SK-N-SH treated with all-trans-retinoic acid at 6 μM for 48 hours (cell line): ENCODE data around the gene KRT6B.

ENCODE experiments used
- ARNTL ChIP-seq: fragments of 450-650 bp; formaldehyde crosslinking; IDR thresholded peaks from 2 replicates; pipeline ENCODE4 v1.5.0; 2020; ENCODE audit warnings: low read depth, mild to moderate bottlenecking, moderate library complexity, borderline replicate concordance
- BACH2 ChIP-seq: fragments of 250-450 bp; sonication (Bioruptor Pico); IDR thresholded peaks from 2 replicates; pipeline ENCODE4 v1.9.0; 2021; ENCODE audit warnings: mild to moderate bottlenecking, borderline replicate concordance
- CSRNP3 ChIP-seq: fragments of 250-450 bp; sonication (Bioruptor Pico); IDR thresholded peaks from 2 replicates; pipeline ENCODE4 v1.5.1; 2021; ENCODE audit warnings: mild to moderate bottlenecking, moderate library complexity
- GLIS3 ChIP-seq: fragments of 250-450 bp; sonication (Bioruptor Pico); IDR thresholded peaks from 2 replicates; pipeline ENCODE4 v1.5.0; 2020; ENCODE audit warnings: mild to moderate bottlenecking, moderate library complexity
- OSR1 ChIP-seq: fragments of 250-450 bp; sonication (Bioruptor Pico); IDR thresholded peaks from 2 replicates; pipeline ENCODE4 v1.8.0; 2022; ENCODE audit warnings: moderate library complexity, mild to moderate bottlenecking, inconsistent platforms
- PATZ1 ChIP-seq: fragments of 250-450 bp; sonication (Bioruptor Pico); IDR thresholded peaks from 2 replicates; pipeline ENCODE4 v1.8.0; 2020; ENCODE audit warnings: mild to moderate bottlenecking, moderate library complexity, borderline replicate concordance
- POU6F1 ChIP-seq: fragments of 250-450 bp; sonication (Bioruptor Pico); IDR thresholded peaks from 2 replicates; pipeline ENCODE4 v1.8.0; 2021; ENCODE audit warnings: low read depth, mild to moderate bottlenecking, moderate library complexity, borderline replicate concordance
- RARB ChIP-seq: fragments of 250-450 bp; sonication (Bioruptor Pico); IDR thresholded peaks from 2 replicates; pipeline ENCODE4 v1.8.0; 2021; ENCODE audit warnings: mild to moderate bottlenecking, moderate library complexity
- TCF4 ChIP-seq: fragments of 250-450 bp; sonication (Bioruptor Pico); IDR thresholded peaks from 2 replicates; pipeline ENCODE4 v1.8.0; 2021; ENCODE audit warnings: mild to moderate bottlenecking, moderate library complexity, borderline replicate concordance
- ZFP30 ChIP-seq: fragments of 450-650 bp; formaldehyde crosslinking; IDR thresholded peaks from 2 replicates; pipeline ENCODE4 v1.5.0; 2022; ENCODE audit warnings: mild to moderate bottlenecking, moderate library complexity
- ZNF565 ChIP-seq: fragments of 450-650 bp; formaldehyde crosslinking; conservative IDR thresholded peaks from 2 replicates; pipeline ENCODE4 v1.5.0; 2020; ENCODE audit warnings: low read depth, mild to moderate bottlenecking, moderate library complexity
- ZNF70 ChIP-seq: fragments of 450-650 bp; formaldehyde crosslinking; IDR thresholded peaks from 2 replicates; pipeline ENCODE4 v1.5.0; 2020; ENCODE audit warnings: mild to moderate bottlenecking, moderate library complexity
- TF ChIP-seq, protein P1 (sequence below): fragments of 250-450 bp; sonication (Bioruptor Pico); IDR thresholded peaks from 2 replicates; pipeline ENCODE4 v1.5.1; 2020; ENCODE audit warnings: low read depth, mild to moderate bottlenecking, moderate library complexity

DNA sequence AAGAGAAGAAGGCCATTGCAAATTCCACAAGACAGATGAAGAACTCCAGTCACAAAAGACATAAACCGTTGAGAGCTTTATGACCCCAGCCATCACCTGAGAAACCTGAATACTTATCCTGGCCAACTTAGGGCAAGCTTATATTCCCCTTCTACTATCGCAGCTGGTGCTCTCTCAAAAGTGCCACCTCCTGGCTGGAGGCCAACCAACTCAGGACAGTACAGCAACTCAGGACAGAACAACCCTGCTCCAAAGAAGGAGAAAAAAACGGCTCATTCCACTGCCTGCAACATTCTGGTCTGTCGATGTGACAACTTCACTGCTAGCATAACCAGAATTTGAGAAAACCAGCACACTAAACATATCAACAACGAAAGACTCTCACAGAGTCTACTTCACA lies 9.7 kb upstream of the KRT6B start:
- TF ChIP-seq BACH2 (no peak), GLIS3 (CRISPR knock-in tag) (no peak), POU6F1 (no peak), ZFP30 (CRISPR knock-in tag) (no peak), ZNF70 (CRISPR knock-in tag) (no peak), PATZ1 (no peak), CSRNP3 (no peak), OSR1 (CRISPR knock-in tag) (no peak), RARB (no peak), TCF4 (CRISPR knock-in tag) (no peak), ARNTL (CRISPR knock-in tag) (no peak), ZNF565 (CRISPR knock-in tag) (no peak)
- TF ChIP-seq, protein P1, sequence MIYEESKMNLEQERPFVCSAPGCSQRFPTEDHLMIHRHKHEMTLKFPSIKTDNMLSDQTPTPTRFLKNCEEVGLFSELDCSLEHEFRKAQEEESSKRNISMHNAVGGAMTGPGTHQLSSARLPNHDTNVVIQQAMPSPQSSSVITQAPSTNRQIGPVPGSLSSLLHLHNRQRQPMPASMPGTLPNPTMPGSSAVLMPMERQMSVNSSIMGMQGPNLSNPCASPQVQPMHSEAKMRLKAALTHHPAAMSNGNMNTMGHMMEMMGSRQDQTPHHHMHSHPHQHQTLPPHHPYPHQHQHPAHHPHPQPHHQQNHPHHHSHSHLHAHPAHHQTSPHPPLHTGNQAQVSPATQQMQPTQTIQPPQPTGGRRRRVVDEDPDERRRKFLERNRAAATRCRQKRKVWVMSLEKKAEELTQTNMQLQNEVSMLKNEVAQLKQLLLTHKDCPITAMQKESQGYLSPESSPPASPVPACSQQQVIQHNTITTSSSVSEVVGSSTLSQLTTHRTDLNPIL (CRISPR knock-in tag), result no peak
